Measurements from ENCODE around the gene KCNIP1. TPM values are rescaled to one million over a fixed set of nuclear protein-coding genes. Genes with fewer than 3 reads are reported as not detected.
A peak's percentile ranks its signal among the peaks of the same experiment; 100 is the strongest.

KCNIP1 gene
- total and polyA plus RNA-seq, 10 of the 15 experiments (the other 5 are each of a cell fraction or from before 2014, with no cell fraction given) = not detected

DNA sequence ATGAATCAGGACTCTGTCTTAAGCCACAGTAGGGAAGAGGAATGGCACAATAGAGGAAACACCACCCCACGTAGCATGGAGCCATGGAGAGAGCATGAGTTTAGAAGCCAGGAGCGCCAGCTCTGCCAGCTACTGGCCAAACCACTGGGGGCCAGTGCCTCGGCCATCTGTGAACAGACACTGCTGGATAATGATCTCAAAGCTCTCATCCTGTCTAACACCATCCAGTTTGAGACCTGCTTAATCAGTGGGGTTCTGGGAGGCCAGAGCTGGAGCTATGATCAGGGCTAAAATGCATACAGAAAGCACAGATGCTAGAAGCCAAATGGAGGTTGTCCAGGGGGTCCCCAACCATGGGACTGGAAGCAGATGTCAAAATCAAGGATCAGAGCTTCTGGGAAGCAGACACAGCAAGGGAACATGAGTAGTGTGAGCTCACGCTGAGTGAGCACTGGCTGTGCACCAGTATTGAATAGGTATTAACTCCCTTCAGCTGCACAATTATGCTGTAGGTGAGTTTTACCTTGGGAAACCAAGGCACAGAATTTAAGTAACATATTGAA lies 92.7 kb downstream of the KCNIP1 start:
- 32% methylated on average over 4 of the region's 4 CpGs for WGBS (ENCODE audit: insufficient coverage, insufficient replicate concordance, low lambda C conversion rate, missing lambda C conversion rate)
- H3K27ac ChIP-seq (ENCODE audit: control insufficient read depth, insufficient read depth) = no peak overlapping the region
- no peaks in the 10 kb centered on the region for H3K36me3 ChIP-seq (ENCODE audit: control insufficient read depth in 2 of 2, insufficient read depth in 2 of 2, low read length in 1 of 2)
- SMC1A ChIA-PET (ENCODE audit: uncharacterized antibody, unreplicated experiment) = interaction anchor here (0.7 kb wide), 1 partner anchor 14 kb away, joined by 3 read pairs; no protein-coding TSS in a partner anchor
- DNase-seq (ENCODE audit: low read depth, low spot score) (no peak), ATAC-seq (no peak), FAIRE-seq (no peak)
- no peak overlapping the region for H2AFZ ChIP-seq (ENCODE audit: control insufficient read depth, low read depth, low read length)
- H3K4me1 ChIP-seq (ENCODE audit: control insufficient read depth, insufficient read depth, low read length) = no peaks in the 10 kb centered on the region
- RAD21 ChIA-PET (ENCODE audit: unreplicated experiment) = no interaction called here
- H3K4me2 ChIP-seq (ENCODE audit: control insufficient read depth, insufficient read depth) = no peak overlapping the region
- BruUV-seq (replicated peaks) = no TSS peak
- in situ Hi-C loops (cut with MboI) = no loop called here
- intact Hi-C loops (cut with micrococcal nuclease; ENCODE audit: unreplicated experiment) = no loop called here
- TF ChIP-seq HCFC1 (IDR thresholded peaks at IDR 0.05; ENCODE audit: low read length) (no peak), NFXL1 (IDR thresholded peaks at IDR 0.05; ENCODE audit: borderline replicate concordance) (no peak), KDM1A (IDR thresholded peaks at IDR 0.05; ENCODE audit: borderline replicate concordance) (no peak)
- peaks cover 0 to 2% of the 10 kb centered on the region in 2 experiments; a peak in 3 of 4 replicates for H3K27me3 ChIP-seq (replicated peaks in 1 of 2; ENCODE audit: control insufficient read depth in 2 of 2, insufficient read depth in 2 of 2, low read length in 1 of 2)
- H3K9ac ChIP-seq (ENCODE audit: control insufficient read depth, insufficient read depth, low read length) = no peak overlapping the region
- CTCF ChIA-PET = interaction anchor here (0.6 to 0.7 kb wide), 2 partner anchors 170 to 1986 kb away, joined by 3 read pairs; no protein-coding TSS in a partner anchor
- no peaks in the 10 kb centered on the region for H3K9me3 ChIP-seq (replicated peaks; ENCODE audit: control insufficient read depth, insufficient read depth, low read length)
- H3K79me2 ChIP-seq (ENCODE audit: control insufficient read depth, insufficient read depth, low read length) = no peaks in the 10 kb centered on the region
- no peak overlapping the region for H3K4me3 ChIP-seq
- POLR2A ChIA-PET = no interaction called here
- H4K20me1 ChIP-seq (ENCODE audit: control insufficient read depth, insufficient read depth) = no peaks in the 10 kb centered on the region

DNA sequence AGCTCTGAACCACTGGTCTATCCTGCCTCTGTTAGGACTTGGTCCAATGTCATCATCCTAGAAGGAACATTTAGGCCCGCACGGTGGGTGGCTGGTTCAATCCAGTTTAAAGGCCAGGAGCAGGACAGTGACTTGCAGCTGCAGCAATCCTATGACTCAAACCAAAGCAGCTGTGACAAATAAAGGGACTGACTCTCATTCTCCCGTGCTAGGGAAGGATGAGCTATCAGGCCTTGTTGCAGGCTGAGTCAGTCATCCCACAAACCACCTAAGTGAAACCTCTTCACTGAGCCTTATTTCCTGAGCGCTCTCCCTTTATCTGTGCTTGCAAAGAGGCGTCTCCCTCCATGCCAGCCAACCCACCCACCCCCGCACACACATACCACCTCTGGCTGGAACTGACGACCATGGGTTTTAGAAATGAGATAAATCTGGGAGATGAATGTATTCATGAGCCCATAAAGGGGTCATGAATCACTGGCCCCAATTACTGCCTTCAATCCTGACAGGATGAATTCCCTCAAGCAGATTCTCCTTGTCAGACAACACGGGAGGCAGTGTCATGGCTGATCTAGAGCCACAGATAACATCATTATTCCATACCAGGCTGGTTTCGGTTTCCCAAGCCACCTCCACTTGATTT lies 93.4 kb downstream of the KCNIP1 start:
- RAD21 ChIA-PET (ENCODE audit: unreplicated experiment) = no interaction called here
- Histone ChIP-seq H3K27ac (ENCODE audit: control insufficient read depth, insufficient read depth) (no peak overlapping the region), H3K36me3 (ENCODE audit: control insufficient read depth in 2 of 2, insufficient read depth in 2 of 2, low read length in 1 of 2) (no peaks in the 10 kb centered on the region), H4K20me1 (ENCODE audit: control insufficient read depth, insufficient read depth) (no peaks in the 10 kb centered on the region), H3K4me3 (no peak overlapping the region), H3K27me3 (replicated peaks in 1 of 2; ENCODE audit: control insufficient read depth in 2 of 2, insufficient read depth in 2 of 2, low read length in 1 of 2) (peaks cover 0 to 2% of the 10 kb centered on the region in 2 experiments; a peak in 3 of 4 replicates), H3K9ac (ENCODE audit: control insufficient read depth, insufficient read depth, low read length) (no peak overlapping the region), H3K9me3 (replicated peaks; ENCODE audit: control insufficient read depth, insufficient read depth, low read length) (no peaks in the 10 kb centered on the region), H2AFZ (ENCODE audit: control insufficient read depth, low read depth, low read length) (no peak overlapping the region), H3K79me2 (ENCODE audit: control insufficient read depth, insufficient read depth, low read length) (no peaks in the 10 kb centered on the region), H3K4me1 (ENCODE audit: control insufficient read depth, insufficient read depth, low read length) (no peaks in the 10 kb centered on the region), H3K4me2 (ENCODE audit: control insufficient read depth, insufficient read depth) (no peak overlapping the region)
- 2% methylated on average over 9 of the region's 9 CpGs for WGBS (ENCODE audit: insufficient coverage, insufficient replicate concordance, low lambda C conversion rate, missing lambda C conversion rate)
- FAIRE-seq = no peak
- no peak for DNase-seq (ENCODE audit: low read depth, low spot score)
- no peak for TF ChIP-seq FOS (IDR thresholded peaks at IDR 0.05; ENCODE audit: borderline replicate concordance, extremely low read depth, insufficient read length)
- TF ChIP-seq NR2F1 (conservative IDR thresholded peaks at IDR 0.05) = no peak
- TF ChIP-seq HCFC1 (IDR thresholded peaks at IDR 0.05; ENCODE audit: low read length) = no peak
- no peak for TF ChIP-seq E4F1 (IDR thresholded peaks at IDR 0.05; ENCODE audit: borderline replicate concordance, partially characterized antibody)
- TF ChIP-seq RAD21 (IDR thresholded peaks at IDR 0.05; ENCODE audit: insufficient read depth, low read depth, low read length) = no peak
- no peak for TF ChIP-seq MTA2 (IDR thresholded peaks at IDR 0.05; ENCODE audit: low read depth)
- 0 out of 2 replicates have a peak, but pooled peaks have one; percentile 14 for TF ChIP-seq RUNX3 (IDR thresholded peaks at IDR 0.05; ENCODE audit: low read length)
- TF ChIP-seq GABPA (IDR thresholded peaks at IDR 0.05; ENCODE audit: low read depth) = no peak
- POLR2A ChIA-PET = no interaction called here
- in situ Hi-C loops (cut with MboI) = no loop called here
- SMC1A ChIA-PET (ENCODE audit: uncharacterized antibody, unreplicated experiment) = interaction anchor here (0.7 to 1.7 kb wide), 2 partner anchors 13 to 36 kb away, joined by 3 read pairs; no protein-coding TSS in a partner anchor
- CTCF ChIA-PET = interaction anchor here (0.7 kb wide), 1 partner anchor 171 kb away, joined by 3 read pairs; no protein-coding TSS in a partner anchor
- BruUV-seq (replicated peaks) = no TSS peak
- ATAC-seq = peak; percentile 49; the same call in 2 of the 3 replicates
- intact Hi-C loops (cut with micrococcal nuclease; ENCODE audit: unreplicated experiment) = no loop called here

Measured in GM12878 (cell line).